C4-2B (cell line): ENCODE data around the gene RNF213.

Experiments
- CTCF ChIP-seq: fragments of 450-650 bp; conservative IDR thresholded peaks from 2 replicates; pipeline ENCODE4 v1.5.1; 2017; ENCODE audit warnings: mild to moderate bottlenecking
- ZFX ChIP-seq: fragments of 450-650 bp; IDR thresholded peaks from 2 replicates; pipeline ENCODE4 v1.6.1; 2017

- no peak for TF ChIP-seq CTCF
- TF ChIP-seq ZFX: no peak
Measured at GRCh38 chr17:80281516-80281915, 20.9 kb downstream of the RNF213 start.
